HL-60 (cell line): ENCODE measurements around the gene MORF4L1.

Experiments used
- DNase-seq, 2 experiments: peaks; one replicate each; pipeline ENCODE4 v3.0.0-alpha.2; 2010 to 2020; ENCODE audit warnings: low read depth in 1 of 2, low spot score in 1 of 2
- H3K27ac ChIP-seq: fragments of 250-450 bp; sonication (Bioruptor Pico); replicated peaks from 2 replicates; pipeline ENCODE4 v1.5.1; 2020; ENCODE audit warnings: mild to moderate bottlenecking, moderate library complexity
- H3K27me3 ChIP-seq: fragments of 250-450 bp; sonication (Bioruptor Pico); 2 replicates; pipeline ENCODE4 v1.5.1; 2021; ENCODE audit warnings: mild to moderate bottlenecking, moderate library complexity; ENCODE audit not compliant: insufficient read depth, poor library complexity, severe bottlenecking
- H3K4me3 ChIP-seq: replicated peaks from 2 replicates; pipeline ENCODE4 v1.5.1; 2011; ENCODE audit warnings: mild to moderate bottlenecking, control low read depth, low read length; ENCODE audit not compliant: insufficient read depth
- CTCF ChIP-seq: IDR thresholded peaks from one replicate; pipeline ENCODE4 v1.5.1; 2011; ENCODE audit warnings: low read length, control low read depth, inconsistent platforms; ENCODE audit not compliant: insufficient read depth
- GABPA ChIP-seq: IDR thresholded peaks from 2 replicates; pipeline ENCODE4 v1.6.1; 2012; ENCODE audit warnings: low read depth
- POLR2AphosphoS5 ChIP-seq: IDR thresholded peaks from 2 replicates; pipeline ENCODE4 v1.6.1; 2012; ENCODE audit warnings: low read depth
- REST ChIP-seq: IDR thresholded peaks from 2 replicates; pipeline ENCODE4 v1.6.1; 2012; ENCODE audit warnings: low read depth; ENCODE audit not compliant: insufficient replicate concordance
- SPI1 ChIP-seq: IDR thresholded peaks from 2 replicates; pipeline ENCODE4 v1.6.1; 2012; ENCODE audit warnings: low read depth, mild to moderate bottlenecking, borderline replicate concordance

Gene MORF4L1

DNA sequence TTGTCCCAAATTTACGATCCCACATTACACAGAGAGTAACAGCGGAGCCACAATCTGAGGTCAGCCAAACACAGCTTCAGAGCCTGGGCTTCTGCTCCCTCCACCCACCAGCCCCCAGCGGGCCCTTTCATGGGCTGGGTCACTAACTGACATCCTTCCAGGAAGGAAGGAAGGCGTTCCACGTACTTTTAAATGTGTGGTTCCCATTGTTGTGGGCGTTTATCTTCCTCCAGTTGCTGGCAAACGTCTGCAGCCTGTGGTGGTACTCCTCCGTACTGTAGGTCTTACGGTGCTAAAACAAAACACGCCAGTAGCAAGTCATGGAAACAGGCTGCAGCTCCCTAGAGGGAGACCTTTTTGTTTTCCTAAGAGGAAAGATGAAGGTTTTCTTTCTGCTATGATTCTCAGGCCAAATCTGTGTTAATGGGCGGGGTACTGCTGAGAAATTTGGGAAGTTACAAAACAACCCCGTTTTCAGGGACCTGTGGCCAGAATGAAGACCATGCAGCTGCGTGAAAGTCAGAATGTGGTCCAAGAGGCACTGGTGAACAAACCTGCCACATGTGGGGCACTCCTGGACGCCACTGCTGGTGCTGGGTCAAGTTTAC lies 64.5 kb downstream of the MORF4L1 start:
- TF ChIP-seq SPI1: no peak
- TF ChIP-seq REST: no peak
- no peak for TF ChIP-seq GABPA
- TF ChIP-seq CTCF: no peak
- no peak for TF ChIP-seq POLR2AphosphoS5
- peak overlapping the region; percentile 32 for H3K27ac ChIP-seq
- no peaks in the 10 kb centered on the region for H3K27me3 ChIP-seq

DNA sequence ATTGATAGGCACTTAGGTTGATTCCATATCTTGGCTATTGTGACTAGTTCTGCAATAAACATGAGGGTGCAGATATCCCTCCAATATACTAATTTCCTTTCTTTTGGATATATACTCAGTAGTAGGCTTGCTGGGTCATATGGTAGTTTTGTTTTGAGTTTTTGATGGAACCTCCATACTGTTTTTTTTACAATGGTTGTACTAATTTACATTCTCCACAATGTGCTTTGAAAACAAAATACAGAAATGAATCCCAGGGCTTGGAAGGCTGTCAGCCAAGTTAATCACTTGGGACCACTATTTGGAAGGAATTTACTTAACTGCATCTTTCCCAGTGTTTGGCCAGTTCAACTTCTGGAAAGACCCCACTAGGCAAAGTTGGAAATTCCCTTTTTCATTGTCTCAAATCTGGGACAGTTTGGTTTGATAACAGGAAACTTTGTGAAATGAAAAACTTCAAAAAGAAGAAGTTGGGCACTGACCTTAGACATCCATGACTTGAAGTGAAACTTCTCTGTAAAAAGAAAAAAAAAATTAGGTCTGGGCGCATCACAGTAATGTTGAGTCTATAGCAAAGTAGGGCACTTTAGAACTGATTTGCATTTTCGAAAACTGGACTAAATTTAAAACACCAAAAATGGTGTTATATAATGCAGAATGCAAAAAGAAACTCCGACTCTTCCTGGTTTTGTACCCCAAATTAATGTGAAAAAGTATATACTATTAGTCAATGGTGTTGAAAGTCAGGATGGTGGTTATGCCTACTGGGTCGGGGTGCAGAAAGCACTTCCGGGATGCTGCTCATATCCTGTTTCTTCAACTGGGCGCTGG lies 66.2 kb downstream of the MORF4L1 start:
- peak; percentile 15 to 68 for DNase-seq
- TF ChIP-seq CTCF: no peak
- TF ChIP-seq REST: no peak
- TF ChIP-seq SPI1: peak; percentile 5; the same call in 1 of the 2 replicates
- TF ChIP-seq POLR2AphosphoS5: no peak
- Histone ChIP-seq H3K4me3 (0 out of 2 replicates have a peak overlapping the region, but pooled peaks have one; percentile 4), H3K27ac (peak overlapping the region; percentile 69), H3K27me3 (peaks cover 2% of the 10 kb centered on the region)

More for the DNA sequence above, 64.5 kb downstream of the MORF4L1 start:
- peak in 1 of 2 experiments; percentile 50 for DNase-seq
- H3K4me3 ChIP-seq: no peak overlapping the region

GRCh38 chr15:78942741-78943140 lies 70.1 kb downstream of the MORF4L1 start:
- no peak overlapping the region for H3K4me3 ChIP-seq
- TF ChIP-seq POLR2AphosphoS5: no peak
- no peak for TF ChIP-seq REST
- no peak for TF ChIP-seq SPI1
- no peak for TF ChIP-seq GABPA
- no peak for TF ChIP-seq CTCF
- H3K27ac ChIP-seq: no peak overlapping the region

More at GRCh38 chr15:78942741-78943140, 70.1 kb downstream of the MORF4L1 start:
- no peak for DNase-seq
- H3K27me3 ChIP-seq: peaks cover 16% of the 10 kb centered on the region
